Measurements from ENCODE around the gene JAKMIP1.
A peak's percentile ranks its signal among the peaks of the same experiment; 100 is the strongest.

The JAKMIP1 gene

GRCh38 chr4:6204871-6205566, 4.7 kb upstream of the JAKMIP1 start:
- no peak for DNase-seq

- DNase-seq, result no peak
These were observed 3.7 kb upstream of the JAKMIP1 start for GRCh38 chr4:6204098-6204497.

GRCh38 chr4:6201580-6202091, 1.3 kb upstream of the JAKMIP1 start:
- no peak for DNase-seq

GRCh38 chr4:6200922-6201362, 593 bp upstream of the JAKMIP1 start:
- DNase-seq, result no peak

GRCh38 chr4:6199422-6199921, 877 bp downstream of the JAKMIP1 start:
- peak in 1 of 51 donors; percentile 28 for DNase-seq

- peak in 4 of 51 donors; percentile 21 to 32 (median 23) for DNase-seq
These were observed 1.5 kb downstream of the JAKMIP1 start for GRCh38 chr4:6198768-6199421.

GRCh38 chr4:6198278-6198677, 2.1 kb downstream of the JAKMIP1 start:
- peak in 2 of 51 donors; percentile 36 to 42 for DNase-seq

GRCh38 chr4:6197433-6198174, 2.7 kb downstream of the JAKMIP1 start:
- no peak for DNase-seq

GRCh38 chr4:6196871-6197270, 3.5 kb downstream of the JAKMIP1 start:
- DNase-seq, result no peak

- DNase-seq, result no peak
These were observed 4.0 kb downstream of the JAKMIP1 start for GRCh38 chr4:6196324-6196723.

- DNase-seq, result no peak
These were observed 4.6 kb downstream of the JAKMIP1 start for GRCh38 chr4:6195602-6196319.

- DNase-seq, result peak in 22 of 51 donors; percentile 13 to 75 (median 52)
These were observed 5.7 kb downstream of the JAKMIP1 start for GRCh38 chr4:6194458-6195195.

GRCh38 chr4:6193399-6193798, 7.0 kb downstream of the JAKMIP1 start:
- DNase-seq, result peak in 6 of 51 donors; percentile 24 to 38 (median 36)

- peak in 3 of 51 donors; percentile 15 to 37 (median 35) for DNase-seq
These were observed 8.1 kb downstream of the JAKMIP1 start for GRCh38 chr4:6192245-6192644.

GRCh38 chr4:6191448-6192130, 8.8 kb downstream of the JAKMIP1 start:
- no peak for DNase-seq

- DNase-seq, result no peak
These were observed 9.9 kb downstream of the JAKMIP1 start for GRCh38 chr4:6190486-6190885.

GRCh38 chr4:6189511-6189910, 10.8 kb downstream of the JAKMIP1 start:
- no peak for DNase-seq

- peak in 10 of 51 donors; percentile 23 to 45 (median 31) for DNase-seq
These were observed 11.6 kb downstream of the JAKMIP1 start for GRCh38 chr4:6188687-6189305.

GRCh38 chr4:6184169-6184568, 16.2 kb downstream of the JAKMIP1 start:
- no peak for DNase-seq
